Tongue (tissue), 2 donors: ENCODE results near the gene HNRNPU. TPM values are rescaled to one million over a fixed set of nuclear protein-coding genes. Genes with fewer than 3 reads are reported as not detected.

Source experiments
- DNase-seq: peaks from one replicate; pipeline ENCODE4 v3.0.0-alpha.2; 2015
- total RNA-seq: library from RNA; depleted of rRNA; stranded (reverse); fragments of >200 nt; gene quantifications from one replicate; pipeline ENCODE4 v1.2.3, GENCODE V29; 2014

Gene HNRNPU
- 540 TPM for total RNA-seq

DNA sequence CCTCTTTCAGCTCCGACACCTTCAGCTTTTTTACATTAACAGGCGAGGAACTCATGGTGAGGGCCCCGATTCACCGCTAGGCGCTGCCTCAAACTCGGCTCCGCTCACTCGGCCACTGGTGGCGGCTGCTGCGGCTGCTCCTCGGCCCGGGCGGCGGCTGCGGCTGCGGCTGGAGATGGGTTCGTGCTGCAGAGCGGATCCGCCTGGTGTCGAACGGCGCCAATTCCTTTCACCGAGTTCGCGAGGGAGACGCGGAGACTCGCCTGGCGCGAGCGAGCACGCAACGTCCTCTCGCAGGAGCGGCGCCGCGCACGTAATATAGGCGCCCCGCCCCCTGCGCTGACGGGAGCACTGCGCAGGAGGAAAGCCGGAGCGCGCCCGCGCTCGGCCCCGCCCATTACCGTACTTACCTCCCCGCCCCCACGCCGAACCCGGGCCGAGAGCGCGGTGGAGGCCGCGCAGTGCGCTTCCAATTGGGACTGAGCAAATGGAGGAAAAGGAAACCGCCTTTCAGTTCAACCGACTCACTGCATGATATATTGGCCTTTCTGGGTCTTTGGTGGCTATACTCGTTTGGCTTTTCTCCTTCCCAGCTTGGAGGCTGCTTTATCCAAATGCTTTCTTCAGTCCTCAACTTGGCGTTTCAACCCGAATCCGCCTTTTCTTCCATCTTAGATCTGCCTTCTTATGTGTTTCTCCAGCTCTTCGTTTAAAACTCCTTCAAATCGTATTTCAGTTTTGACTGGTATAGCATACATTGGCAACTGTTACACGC is at the start of gene HNRNPU:
HNRNPU (minus strand) TSS at position 291 of the 775 bp plus-strand sequence; CDS start at position 55, 236 bp downstream.
- peak; percentile 99 for DNase-seq

DNA sequence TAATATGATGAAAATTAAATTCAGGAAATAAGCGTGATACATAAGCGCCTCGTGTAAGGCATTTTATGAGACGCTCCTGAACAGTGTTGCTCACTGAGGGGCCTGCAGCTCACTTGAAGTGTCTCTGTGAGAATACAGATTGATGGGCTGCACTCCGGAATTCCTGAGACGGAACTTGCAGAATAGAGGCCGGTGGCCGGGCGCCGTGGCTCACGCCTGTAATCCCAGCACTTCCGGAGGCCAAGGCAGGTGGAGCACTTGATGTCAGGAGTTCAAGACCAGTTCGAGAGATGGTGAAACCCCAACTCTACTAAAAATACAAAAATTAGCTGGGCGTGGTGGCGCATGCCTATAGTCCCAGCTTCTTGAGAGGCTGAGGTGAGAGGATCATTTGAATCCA is 49.5 kb upstream of the HNRNPU start:
- DNase-seq: no peak

DNA sequence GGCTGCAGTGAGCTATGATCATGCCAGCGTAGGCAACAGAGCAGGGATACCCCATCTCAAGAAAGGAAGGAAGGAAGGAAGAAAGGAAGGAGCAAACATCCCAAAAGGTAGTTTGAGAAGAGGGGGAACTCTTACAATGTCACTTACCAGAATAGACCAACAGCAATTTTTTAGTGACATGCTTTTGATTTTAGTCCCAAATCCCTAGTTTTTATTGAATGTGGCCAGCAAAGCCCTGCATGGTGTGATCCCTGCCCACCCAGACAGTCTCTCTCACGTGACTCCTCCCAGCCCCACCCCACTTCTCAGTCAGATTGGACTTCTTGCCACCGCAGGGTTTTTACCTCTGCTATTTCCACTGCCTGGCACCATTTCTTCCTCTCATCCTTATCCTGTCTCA is 39.8 kb upstream of the HNRNPU start:
- DNase-seq: no peak

DNA sequence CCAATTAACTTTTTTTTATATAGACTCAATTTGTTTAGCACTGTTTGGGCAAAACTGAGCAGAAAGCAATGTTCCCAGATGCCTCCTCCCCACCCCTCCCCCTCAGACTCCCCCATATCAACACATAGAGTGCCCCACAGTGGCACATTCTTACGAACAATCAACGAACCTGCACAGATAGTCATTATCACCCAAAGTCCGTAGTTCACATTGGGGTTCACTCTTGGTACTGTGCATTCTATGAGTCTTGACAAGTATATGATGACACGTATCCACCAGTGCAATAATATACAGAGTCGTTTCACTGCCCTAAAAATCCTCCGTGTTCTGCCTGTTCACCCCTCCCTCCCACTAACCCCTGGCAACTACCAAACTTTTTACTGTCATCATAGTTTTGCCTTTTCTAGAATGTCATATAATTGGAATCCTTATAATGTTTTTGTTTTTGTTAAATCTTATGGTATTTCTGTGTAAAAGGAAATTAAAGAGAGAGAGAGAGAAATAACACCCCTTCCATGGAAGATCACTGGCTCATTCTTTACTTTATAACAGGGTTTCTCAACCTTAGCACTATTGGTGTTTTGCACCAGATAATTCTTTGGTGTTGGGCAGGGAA is 37.2 kb upstream of the HNRNPU start:
- DNase-seq: no peak

DNA sequence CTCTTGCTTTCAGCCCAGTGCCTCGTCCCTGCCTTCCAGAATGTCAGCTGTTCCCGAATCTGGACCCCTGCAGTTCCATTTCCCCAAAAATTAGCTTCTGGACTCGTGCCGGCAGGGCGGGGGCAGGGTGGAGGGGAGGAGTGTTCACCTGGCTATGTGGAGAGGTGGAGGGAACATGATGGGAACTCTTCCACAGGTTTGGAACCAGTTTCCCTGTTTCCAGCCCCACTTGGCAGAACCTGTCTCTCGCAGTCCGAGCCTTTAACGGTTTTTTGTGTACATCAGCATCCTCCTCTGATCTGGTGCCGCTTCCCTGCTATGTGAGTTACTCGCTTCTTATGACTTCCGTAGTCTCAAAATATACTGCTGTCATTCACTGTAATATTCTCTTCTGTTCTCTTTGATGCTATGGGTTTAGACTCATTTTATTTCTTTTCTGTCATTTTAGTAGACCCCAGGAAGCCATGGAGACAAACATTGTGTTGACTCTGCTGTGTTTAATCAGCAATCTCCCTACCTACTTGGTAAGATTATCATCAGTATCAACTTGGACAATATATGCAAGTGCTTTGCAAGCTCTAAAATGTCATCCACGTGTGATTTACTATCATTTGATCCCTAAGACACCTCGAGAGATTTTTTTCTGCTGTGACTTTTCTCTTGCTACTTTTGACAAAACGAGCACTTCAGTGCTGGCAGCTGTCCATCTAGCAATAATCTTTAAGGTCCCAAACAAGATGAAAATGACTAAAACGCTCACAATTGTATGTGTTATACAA is 33.3 kb upstream of the HNRNPU start:
- DNase-seq: no peak

DNA sequence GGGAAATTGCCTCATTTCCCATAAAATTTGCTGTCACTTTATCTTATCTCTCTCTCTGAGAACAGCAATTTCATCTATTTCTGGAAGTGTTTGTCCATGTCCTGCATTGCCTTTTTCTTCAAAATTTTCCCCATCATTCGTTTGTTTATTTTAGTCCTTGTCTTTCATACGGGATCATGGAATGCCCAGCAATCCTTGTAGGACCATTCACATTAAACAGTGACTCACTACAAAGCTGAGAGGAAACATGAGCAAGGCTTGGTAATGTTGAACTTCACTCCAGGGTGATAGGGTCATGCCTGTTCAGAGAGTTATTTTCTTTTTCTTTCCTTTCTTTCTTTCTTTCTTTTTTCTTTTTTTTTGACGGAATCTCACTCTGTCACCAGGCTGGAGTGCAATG is 32.2 kb upstream of the HNRNPU start:
- DNase-seq: no peak

GRCh38 chr1:244893836-244894235 is 29.5 kb upstream of the HNRNPU start:
- DNase-seq: no peak

DNA sequence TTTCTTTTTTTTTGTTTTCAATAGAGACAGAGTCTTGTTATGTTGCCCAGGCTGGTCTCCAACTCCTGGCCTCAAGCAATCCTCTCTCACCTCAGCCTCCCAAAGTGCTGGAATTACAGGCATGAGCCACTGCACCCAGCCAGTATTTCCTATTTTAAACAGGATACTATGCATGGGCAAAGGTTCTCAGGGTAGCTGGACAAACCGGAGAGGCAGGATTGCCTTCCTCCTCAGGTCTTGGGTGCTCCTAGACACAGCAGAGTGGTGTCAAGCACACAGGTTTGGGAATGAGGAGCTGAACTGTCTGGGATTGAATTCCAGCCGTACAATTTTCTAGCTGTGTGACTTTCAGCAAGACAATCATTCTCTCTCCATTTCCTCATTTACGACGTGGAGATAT is 22.9 kb upstream of the HNRNPU start:
- DNase-seq: no peak

DNA sequence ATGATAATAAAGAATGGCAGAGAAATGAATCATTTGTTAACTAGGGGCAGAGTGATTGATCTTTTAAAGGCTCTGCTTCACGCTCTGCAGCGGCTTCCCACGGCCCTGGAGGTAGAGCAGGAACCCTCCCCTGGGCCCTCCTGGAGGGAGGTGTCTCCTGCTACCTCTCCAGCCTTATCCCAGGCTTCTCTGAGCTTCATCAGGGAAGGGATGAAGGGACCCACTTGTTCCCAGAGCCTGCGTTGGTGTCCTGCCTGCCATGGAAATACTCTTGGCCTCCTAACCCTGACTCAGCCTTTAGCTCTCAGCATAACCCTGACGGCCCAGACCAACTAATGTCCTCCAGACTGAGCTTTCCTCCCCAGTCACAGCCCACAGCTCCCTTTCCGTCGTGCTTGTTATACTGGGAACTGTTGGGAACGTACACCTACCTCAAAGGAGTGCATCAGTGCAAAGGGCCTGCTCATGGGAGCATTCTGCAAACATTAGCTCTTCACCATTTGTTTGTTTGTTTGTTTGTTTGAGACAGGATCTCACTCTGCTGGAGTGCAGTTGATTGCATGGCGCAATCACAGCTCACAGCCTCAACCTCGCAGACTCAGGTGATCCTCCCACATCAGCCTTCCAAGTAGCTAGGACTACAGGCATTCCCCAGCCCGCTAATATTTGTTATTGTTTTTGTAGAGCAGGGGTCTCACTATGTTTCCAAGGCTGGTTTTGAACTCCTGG is 17.4 kb upstream of the HNRNPU start:
- no peak for DNase-seq

DNA sequence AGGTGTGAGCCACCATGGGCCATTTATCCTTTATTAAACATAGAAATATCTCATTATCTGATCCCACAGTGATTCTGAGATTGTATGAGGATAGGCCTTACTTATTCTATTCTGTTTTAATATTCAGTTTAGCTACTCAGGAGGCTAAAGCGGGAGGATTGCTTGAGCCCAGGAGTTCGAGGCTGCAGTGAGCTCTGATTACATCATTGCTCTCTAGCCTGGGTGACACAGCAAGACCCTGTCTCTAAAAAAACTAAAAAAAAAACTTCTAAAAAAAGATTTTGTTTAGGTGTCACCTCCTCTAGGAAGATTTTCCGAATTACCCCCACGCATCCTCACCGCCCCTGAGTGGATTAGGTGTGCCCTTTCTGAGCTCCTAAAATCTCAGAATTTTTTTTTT is 14.3 kb upstream of the HNRNPU start:
- no peak for DNase-seq

GRCh38 chr1:244876228-244876910 is 12.0 kb upstream of the HNRNPU start:
- DNase-seq: no peak

DNA sequence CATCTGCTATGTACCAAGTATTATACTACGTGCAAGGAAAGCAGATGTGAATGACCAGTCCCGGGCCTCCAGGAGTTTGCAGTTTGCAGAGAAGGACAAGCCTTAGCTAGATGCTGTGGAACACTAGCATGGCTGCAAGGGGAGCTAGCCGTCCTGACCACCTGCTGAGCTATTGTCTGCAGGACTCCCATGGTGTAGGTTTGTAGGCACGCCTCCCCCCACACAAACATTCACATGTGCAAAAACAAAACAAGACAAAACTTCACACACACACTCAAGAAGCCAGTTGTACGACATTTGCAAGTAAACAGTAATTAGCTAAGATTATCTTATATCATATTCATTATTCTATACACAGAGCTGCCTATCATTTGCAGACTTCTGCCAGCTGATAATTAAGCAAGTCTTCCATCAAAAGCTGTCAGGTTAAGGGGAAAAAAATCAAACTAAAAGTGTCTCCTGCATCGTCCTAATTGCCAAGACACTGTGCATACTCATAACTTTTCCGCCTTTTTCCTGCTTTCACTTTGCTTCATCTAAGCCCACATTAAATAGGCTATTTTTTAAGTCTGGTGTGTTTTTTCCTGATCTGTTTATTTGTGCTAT is 10.7 kb upstream of the HNRNPU start:
- DNase-seq: no peak

DNA sequence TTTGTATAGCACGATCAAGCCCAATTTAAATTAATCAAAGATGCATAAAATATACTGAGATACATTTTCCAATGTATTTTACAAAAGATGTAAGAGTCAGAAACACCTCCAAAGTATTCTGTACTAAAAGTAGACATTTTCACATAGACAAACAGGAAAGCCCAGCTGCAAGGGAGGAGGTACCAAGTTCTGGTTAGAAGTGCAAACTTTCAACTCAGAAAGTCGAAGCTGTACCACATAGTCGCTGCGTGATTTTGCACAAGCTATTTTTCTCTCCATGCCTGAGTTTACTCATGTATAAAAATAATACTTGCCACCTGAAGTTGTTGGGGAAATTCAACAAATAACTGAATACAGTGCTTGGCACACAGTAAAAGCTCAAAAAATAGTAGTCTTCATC is 5.6 kb upstream of the HNRNPU start:
- DNase-seq: no peak

GRCh38 chr1:244869364-244869827 is 5.1 kb upstream of the HNRNPU start:
- DNase-seq: no peak

GRCh38 chr1:244868484-244869363 is 4.4 kb upstream of the HNRNPU start:
- DNase-seq: no peak

DNA sequence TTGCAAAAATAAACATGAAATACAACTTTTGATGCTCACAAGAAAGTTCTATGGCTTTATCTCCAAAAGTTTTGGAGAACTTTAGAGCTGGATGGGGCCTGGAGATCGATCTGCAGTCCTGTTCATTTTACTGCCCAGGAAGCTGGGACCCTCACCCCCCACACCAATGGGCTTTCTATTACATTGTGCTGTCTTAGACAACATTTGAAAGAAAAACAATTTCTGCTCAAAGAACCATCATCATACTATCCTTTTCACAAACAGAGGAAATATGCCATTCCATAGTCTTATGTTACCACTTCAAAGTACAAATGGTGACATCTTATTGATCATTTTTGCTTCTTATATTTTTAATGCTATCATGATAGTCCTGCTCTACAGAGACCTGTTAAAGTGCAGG is 2.0 kb upstream of the HNRNPU start:
- DNase-seq: no peak

DNA sequence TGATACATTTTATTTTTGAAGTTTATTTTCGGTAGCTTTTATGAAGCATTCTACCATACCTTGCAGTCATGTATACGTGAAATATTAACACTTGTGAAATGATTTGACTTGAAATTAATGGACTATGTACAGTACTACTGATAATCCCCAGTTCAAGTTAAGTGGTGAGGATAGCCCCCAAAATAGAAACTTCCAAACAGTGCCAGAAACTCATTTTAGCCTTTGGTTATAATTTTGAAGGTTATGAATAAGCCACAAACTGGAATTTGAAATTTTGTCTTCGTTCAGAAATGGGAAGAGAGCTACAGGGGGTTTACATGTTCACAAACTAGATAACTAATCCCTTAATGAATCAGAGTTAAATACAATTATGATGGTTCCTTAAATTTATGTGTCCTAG is 1.5 kb upstream of the HNRNPU start:
- DNase-seq: no peak

DNA sequence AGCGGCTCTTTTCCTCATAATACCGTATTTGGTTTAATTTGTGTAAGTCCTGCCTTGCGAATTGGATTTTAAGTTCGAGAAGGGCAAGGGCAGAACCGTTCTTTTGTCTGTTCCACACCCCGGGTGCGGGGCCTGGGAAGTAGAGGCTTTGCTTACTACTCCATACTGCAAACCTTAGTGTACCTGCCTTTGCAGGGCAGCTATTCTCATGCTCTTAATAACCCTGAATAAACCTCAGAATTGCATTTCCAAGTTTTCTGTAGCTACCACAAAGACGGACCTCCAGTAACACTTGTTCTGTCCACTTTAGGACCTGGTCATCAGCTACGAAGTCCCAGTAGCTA is 657 bp upstream of the HNRNPU start:
- DNase-seq: no peak

- DNase-seq: no peak
These were observed 671 bp downstream of the HNRNPU start for GRCh38 chr1:244863491-244864252.
